ENCODE data around the gene HBE1. TPM values are rescaled to one million over a fixed set of nuclear protein-coding genes. Genes with fewer than 3 reads are reported as not detected.

The HBE1 gene
- total and polyA plus RNA-seq, 4 donors, result not detected

- no peaks in the 10 kb centered on the region for H3K27me3 ChIP-seq (ENCODE audit: control insufficient read depth in 1 of 2, insufficient read depth in 2 of 2, low read length in 1 of 2)
Measured at GRCh38 chr11:5228124-5228523, 41.6 kb downstream of the HBE1 start.

DNA sequence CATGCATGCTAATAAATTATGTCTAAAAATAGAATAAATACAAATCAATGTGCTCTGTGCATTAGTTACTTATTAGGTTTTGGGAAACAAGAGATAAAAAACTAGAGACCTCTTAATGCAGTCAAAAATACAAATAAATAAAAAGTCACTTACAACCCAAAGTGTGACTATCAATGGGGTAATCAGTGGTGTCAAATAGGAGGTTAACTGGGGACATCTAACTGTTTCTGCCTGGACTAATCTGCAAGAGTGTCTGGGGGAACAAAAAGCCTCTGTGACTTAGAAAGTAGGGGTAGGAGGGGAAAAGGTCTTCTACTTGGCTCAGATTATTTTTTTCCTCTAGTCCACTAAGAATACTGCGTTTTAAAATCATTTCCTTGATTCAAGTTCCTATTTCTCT, 42.1 kb downstream of the HBE1 start:
- DNase-seq (no peak), ATAC-seq (ENCODE audit: low FRiP score) (no peak)
- Histone ChIP-seq H3K27me3 (ENCODE audit: control insufficient read depth in 1 of 2, insufficient read depth in 2 of 2, low read length in 1 of 2) (no peaks in the 10 kb centered on the region), H3K27ac (ENCODE audit: low read depth in 1 of 2, low read length in 2 of 2) (no peak overlapping the region), H3K4me1 (ENCODE audit: control insufficient read depth in 1 of 2, insufficient read depth in 2 of 2, low read length in 2 of 2) (no peaks in the 10 kb centered on the region), H3K4me3 (ENCODE audit: low read length in 2 of 2) (no peak overlapping the region), H3K36me3 (ENCODE audit: control insufficient read depth in 1 of 2, insufficient read depth in 2 of 2, low read length in 1 of 2) (no peaks in the 10 kb centered on the region), H3K9me3 (ENCODE audit: control insufficient read depth, low read length) (no peaks in the 10 kb centered on the region)
- intact Hi-C loops (cut with DNase I), result no loop called here
- 40 to 43% methylated on average over 1 of the region's 1 CpG for WGBS, 2 donors

More at GRCh38 chr11:5228124-5228523, 41.6 kb downstream of the HBE1 start:
- ATAC-seq (ENCODE audit: low FRiP score) (no peak), DNase-seq (no peak)
- Histone ChIP-seq H3K36me3 (ENCODE audit: control insufficient read depth in 1 of 2, insufficient read depth in 2 of 2, low read length in 1 of 2) (no peaks in the 10 kb centered on the region), H3K9me3 (ENCODE audit: control insufficient read depth, low read length) (no peaks in the 10 kb centered on the region), H3K4me3 (ENCODE audit: low read length in 2 of 2) (no peak overlapping the region), H3K4me1 (ENCODE audit: control insufficient read depth in 1 of 2, insufficient read depth in 2 of 2, low read length in 2 of 2) (no peaks in the 10 kb centered on the region), H3K27ac (ENCODE audit: low read depth in 1 of 2, low read length in 2 of 2) (no peak overlapping the region)
- intact Hi-C loops (cut with DNase I), result no loop called here
- 58 to 59% methylated on average over 5 of the region's 5 CpGs for WGBS, 2 donors

- no peak for DNase-seq
- Histone ChIP-seq H3K4me1 (ENCODE audit: control insufficient read depth in 1 of 2, insufficient read depth in 2 of 2, low read length in 2 of 2) (no peaks in the 10 kb centered on the region), H3K27ac (ENCODE audit: low read depth in 1 of 2, low read length in 2 of 2) (no peak within 1 kb of the TSS), H3K27me3 (ENCODE audit: control insufficient read depth in 1 of 2, insufficient read depth in 2 of 2, low read length in 1 of 2) (no peaks in the 10 kb centered on the region), H3K9me3 (ENCODE audit: control insufficient read depth, low read length) (no peaks in the 10 kb centered on the region), H3K4me3 (ENCODE audit: low read length in 2 of 2) (no peak within 1 kb of the TSS), H3K36me3 (ENCODE audit: control insufficient read depth in 1 of 2, insufficient read depth in 2 of 2, low read length in 1 of 2) (no peaks in the 10 kb centered on the region)
- peak; percentile 54 for ATAC-seq (ENCODE audit: low FRiP score)
- intact Hi-C loops (cut with DNase I), result no loop called here
- WGBS, 2 donors, result 78 to 89% methylated on average over 3 of the region's 3 CpGs
Measured at GRCh38 chr11:5226732-5227310, 42.9 kb downstream of the HBE1 start, which contains the start of gene HBB. Gene HBB (minus strand): TSS chr11:5227071. CDS start chr11:5227021, 50 bp downstream.

- Histone ChIP-seq H3K4me3 (ENCODE audit: low read length in 2 of 2) (no peak overlapping the region), H3K36me3 (ENCODE audit: control insufficient read depth in 1 of 2, insufficient read depth in 2 of 2, low read length in 1 of 2) (no peaks in the 10 kb centered on the region), H3K27ac (ENCODE audit: low read depth in 1 of 2, low read length in 2 of 2) (no peak overlapping the region), H3K4me1 (ENCODE audit: control insufficient read depth in 1 of 2, insufficient read depth in 2 of 2, low read length in 2 of 2) (no peaks in the 10 kb centered on the region), H3K27me3 (ENCODE audit: control insufficient read depth in 1 of 2, insufficient read depth in 2 of 2, low read length in 1 of 2) (no peaks in the 10 kb centered on the region), H3K9me3 (ENCODE audit: control insufficient read depth, low read length) (no peaks in the 10 kb centered on the region)
- ATAC-seq (ENCODE audit: low FRiP score), result no peak
- 58 to 77% methylated on average over 2 of the region's 2 CpGs for WGBS, 2 donors
- DNase-seq, result no peak
- intact Hi-C loops (cut with DNase I), result no loop called here
Measured at GRCh38 chr11:5225480-5225871, 44.3 kb downstream of the HBE1 start.

DNA sequence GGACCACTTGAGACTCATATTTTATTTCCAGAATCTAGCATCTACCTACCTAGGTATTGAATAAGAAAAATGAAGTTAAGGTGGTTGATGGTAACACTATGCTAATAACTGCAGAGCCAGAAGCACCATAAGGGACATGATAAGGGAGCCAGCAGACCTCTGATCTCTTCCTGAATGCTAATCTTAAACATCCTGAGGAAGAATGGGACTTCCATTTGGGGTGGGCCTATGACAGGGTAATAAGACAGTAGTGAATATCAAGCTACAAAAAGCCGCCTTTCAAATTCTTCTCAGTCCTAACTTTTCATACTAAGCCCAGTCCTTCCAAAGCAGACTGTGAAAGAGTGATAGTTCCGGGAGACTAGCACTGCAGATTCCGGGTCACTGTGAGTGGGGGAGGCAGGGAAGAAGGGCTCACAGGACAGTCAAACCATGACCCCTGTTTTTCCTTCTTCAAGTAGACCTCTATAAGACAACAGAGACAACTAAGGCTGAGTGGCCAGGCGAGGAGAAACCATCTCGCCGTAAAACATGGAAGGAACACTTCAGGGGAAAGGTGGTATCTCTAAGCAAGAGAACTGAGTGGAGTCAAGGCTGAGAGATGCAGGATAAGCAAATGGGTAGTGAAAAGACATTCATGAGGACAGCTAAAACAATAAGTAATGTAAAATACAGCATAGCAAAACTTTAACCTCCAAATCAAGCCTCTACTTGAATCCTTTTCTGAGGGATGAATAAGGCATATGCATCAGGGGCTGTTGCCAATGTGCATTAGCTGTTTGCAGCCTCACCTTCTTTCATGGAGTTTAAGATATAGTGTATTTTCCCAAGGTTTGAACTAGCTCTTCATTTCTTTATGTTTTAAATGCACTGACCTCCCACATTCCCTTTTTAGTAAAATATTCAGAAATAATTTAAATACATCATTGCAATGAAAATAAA, 44.9 kb downstream of the HBE1 start:
- H3K27me3 ChIP-seq (ENCODE audit: control insufficient read depth in 1 of 2, insufficient read depth in 2 of 2, low read length in 1 of 2), result no peaks in the 10 kb centered on the region
- no peaks in the 10 kb centered on the region for H3K36me3 ChIP-seq (ENCODE audit: control insufficient read depth in 1 of 2, insufficient read depth in 2 of 2, low read length in 1 of 2)
- no peak overlapping the region for H3K4me3 ChIP-seq (ENCODE audit: low read length in 2 of 2)
- WGBS, 2 donors, result 69 to 79% methylated on average over 6 of the region's 6 CpGs
- no peaks in the 10 kb centered on the region for H3K4me1 ChIP-seq (ENCODE audit: control insufficient read depth in 1 of 2, insufficient read depth in 2 of 2, low read length in 2 of 2)
- intact Hi-C loops (cut with DNase I), result no loop called here
- H3K9me3 ChIP-seq (ENCODE audit: control insufficient read depth, low read length), result no peaks in the 10 kb centered on the region
- ATAC-seq (ENCODE audit: low FRiP score), result no peak
- no peak for DNase-seq
- H3K27ac ChIP-seq (ENCODE audit: low read depth in 1 of 2, low read length in 2 of 2), result no peak overlapping the region

DNA sequence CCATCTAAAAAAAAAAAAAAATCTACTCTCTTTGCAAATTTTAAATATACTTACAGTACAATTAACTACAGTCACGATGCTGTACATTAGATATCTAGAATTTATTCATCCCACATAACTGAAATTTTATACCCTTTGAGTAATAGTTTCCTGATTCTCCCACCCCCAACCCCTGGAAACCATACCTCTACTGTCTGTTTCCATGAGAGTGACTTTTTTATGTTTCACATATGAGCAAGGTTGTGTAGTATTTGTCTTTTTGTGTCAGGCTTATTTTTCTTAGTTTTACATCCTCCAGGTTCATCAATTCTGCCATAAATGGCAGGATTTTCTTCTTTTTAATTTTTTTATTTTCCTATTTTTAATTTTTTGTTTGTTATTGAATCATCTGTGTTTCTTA, 46.1 kb downstream of the HBE1 start:
- DNase-seq, result no peak
- intact Hi-C loops (cut with DNase I), result no loop called here
- Histone ChIP-seq H3K4me1 (ENCODE audit: control insufficient read depth in 1 of 2, insufficient read depth in 2 of 2, low read length in 2 of 2) (no peaks in the 10 kb centered on the region), H3K36me3 (ENCODE audit: control insufficient read depth in 1 of 2, insufficient read depth in 2 of 2, low read length in 1 of 2) (no peaks in the 10 kb centered on the region), H3K4me3 (ENCODE audit: low read length in 2 of 2) (no peak overlapping the region), H3K27me3 (ENCODE audit: control insufficient read depth in 1 of 2, insufficient read depth in 2 of 2, low read length in 1 of 2) (no peaks in the 10 kb centered on the region), H3K9me3 (ENCODE audit: control insufficient read depth, low read length) (no peaks in the 10 kb centered on the region), H3K27ac (ENCODE audit: low read depth in 1 of 2, low read length in 2 of 2) (no peak overlapping the region)
- ATAC-seq (ENCODE audit: low FRiP score), result no peak
- 49 to 53% methylated on average over 1 of the region's 1 CpG for WGBS, 2 donors

- ATAC-seq (ENCODE audit: low FRiP score) (no peak), DNase-seq (no peak)
- WGBS, 2 donors, result 86 to 94% methylated on average over 6 of the region's 6 CpGs
- Histone ChIP-seq H3K36me3 (ENCODE audit: control insufficient read depth in 1 of 2, insufficient read depth in 2 of 2, low read length in 1 of 2) (no peaks in the 10 kb centered on the region), H3K4me1 (ENCODE audit: control insufficient read depth in 1 of 2, insufficient read depth in 2 of 2, low read length in 2 of 2) (no peaks in the 10 kb centered on the region), H3K4me3 (ENCODE audit: low read length in 2 of 2) (no peak overlapping the region), H3K9me3 (ENCODE audit: control insufficient read depth, low read length) (no peaks in the 10 kb centered on the region), H3K27ac (ENCODE audit: low read depth in 1 of 2, low read length in 2 of 2) (no peak overlapping the region), H3K27me3 (ENCODE audit: control insufficient read depth in 1 of 2, insufficient read depth in 2 of 2, low read length in 1 of 2) (no peaks in the 10 kb centered on the region)
- intact Hi-C loops (cut with DNase I), result no loop called here
Measured at GRCh38 chr11:5223146-5223545, 46.6 kb downstream of the HBE1 start.

All from aorta (tissue), 5 donors.